Right renal pelvis (tissue), 4 donors: ENCODE measurements around the gene ZNF460. TPM values are rescaled to one million over a fixed set of nuclear protein-coding genes. Genes with fewer than 3 reads are reported as not detected.

Source experiments
- DNase-seq, 4 donors: peaks; one replicate each; pipeline ENCODE4 v3.0.0-alpha.2; 2013; ENCODE audit warnings: low read depth in 4 of 4, low spot score in 3 of 4, missing footprints in 1 of 4
- polyA plus RNA-seq, 4 donors: library from polyadenylated mRNA; unstranded; fragments of 120-200 nt; gene quantifications; one replicate each; pipeline ENCODE4 v1.2.1, GENCODE V29; 2013; ENCODE audit not compliant: insufficient read length in 4 of 4

ZNF460 gene
- polyA plus RNA-seq, 4 donors = 1.5 to 2.6 (median 2.6) TPM

DNA sequence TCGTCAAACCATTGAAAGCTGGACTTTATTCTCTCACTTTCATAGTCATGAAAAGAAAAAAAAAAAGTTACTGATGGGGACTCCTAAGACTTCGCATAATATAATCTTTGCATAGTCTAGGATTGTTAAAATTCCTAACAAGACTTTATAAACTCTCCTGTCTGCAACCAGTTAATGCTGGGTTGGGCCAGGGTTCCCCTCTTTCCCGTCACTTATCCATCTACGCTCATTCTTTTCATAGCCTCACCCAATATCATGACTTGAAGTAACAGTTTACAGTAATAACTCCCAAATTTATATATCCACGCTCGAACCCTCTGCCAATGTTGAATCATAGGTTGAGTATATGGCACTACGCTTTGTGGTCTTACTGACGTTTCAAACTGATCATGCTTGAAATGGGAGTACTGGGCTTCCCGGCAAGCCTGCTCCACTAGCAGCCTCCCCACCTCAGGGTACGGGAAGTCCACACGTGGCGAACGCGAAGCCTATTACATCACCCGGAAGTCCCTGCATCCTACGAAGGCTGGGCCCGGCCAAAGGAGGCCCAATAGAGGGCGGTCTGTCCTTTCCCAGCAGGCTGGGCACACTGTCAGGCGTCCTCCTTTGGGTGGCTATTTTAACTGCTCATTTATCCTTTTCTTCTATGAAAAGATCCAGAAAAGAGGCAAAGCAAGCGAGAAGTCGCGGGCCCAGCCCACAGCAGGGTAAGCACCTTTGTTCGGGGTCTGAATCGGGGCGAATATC is 694 bp upstream of the ZNF460 start:
- peak; percentile 85 to 91 (median 88) for DNase-seq

DNA sequence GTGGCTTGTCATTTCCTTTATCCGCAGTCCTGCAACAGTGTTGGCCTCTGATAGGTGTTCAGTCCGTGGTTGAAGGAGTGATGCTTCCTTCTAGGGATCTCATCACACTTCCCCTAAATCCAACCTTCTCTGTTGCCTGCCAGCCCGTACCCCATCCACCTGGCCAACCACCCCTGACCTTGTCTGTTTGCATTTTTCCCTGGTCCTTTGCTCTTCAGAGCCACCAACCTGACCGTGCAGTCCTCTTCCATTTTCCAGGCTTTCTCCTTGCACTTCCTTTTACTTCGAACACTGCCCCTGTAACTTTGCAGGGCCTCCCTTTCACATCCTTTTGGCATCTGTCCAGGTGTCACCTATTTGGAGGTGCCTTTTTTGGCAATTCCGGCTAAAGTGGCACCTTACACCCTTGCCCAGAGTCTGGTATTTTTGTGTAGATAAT is 696 bp downstream of the ZNF460 start:
- peak in 1 of 4 donors; percentile 23 for DNase-seq

DNA sequence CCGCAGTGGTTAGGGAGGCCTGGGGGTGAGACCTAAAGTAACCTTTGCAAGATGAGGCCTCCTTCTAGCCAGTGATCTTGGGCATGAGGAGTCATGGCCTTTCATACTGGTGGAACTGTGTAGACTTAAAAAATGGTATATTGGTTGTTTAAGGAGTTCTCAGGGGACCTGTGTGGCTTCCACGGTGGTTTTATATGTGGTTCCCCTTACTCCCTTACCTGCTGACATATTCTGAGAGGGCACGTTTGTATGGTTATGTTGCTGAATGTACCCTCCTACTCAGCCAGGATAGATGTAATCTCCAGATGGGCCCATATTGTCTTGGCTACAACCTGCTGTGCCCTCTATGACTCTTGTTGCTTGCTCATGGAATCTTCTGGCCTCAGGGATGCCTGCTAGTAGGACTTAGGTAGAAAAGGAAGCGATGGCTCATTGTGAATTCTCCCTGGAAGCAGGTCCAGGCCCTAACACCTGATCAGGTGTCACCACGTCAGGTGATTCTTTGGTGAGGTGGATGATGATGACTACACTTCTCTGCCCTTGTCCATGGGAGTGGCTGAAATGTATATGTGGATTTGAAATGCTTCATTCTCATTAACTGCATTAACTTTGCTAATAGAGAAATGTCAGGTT is 1.8 kb downstream of the ZNF460 start:
- DNase-seq = no peak

DNA sequence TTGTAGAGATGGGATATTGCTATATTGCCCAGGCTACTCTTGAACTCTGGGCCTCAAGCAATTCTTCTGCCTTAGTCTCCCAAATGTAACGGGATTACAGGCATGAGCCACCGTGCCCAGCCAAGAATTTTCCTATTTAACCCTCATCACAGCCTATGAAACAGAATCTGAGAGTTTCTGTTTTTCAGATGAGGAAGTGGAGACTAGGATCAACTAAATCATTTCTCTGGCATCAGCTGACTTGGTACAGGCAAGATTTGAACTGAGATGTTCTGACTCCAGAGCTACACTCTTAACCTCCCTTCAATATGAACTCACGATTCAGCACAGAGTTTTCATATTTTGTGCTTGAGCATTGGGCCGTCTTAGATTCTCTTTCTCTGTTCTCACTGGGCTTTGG is 8.1 kb downstream of the ZNF460 start:
- no peak for DNase-seq

DNA sequence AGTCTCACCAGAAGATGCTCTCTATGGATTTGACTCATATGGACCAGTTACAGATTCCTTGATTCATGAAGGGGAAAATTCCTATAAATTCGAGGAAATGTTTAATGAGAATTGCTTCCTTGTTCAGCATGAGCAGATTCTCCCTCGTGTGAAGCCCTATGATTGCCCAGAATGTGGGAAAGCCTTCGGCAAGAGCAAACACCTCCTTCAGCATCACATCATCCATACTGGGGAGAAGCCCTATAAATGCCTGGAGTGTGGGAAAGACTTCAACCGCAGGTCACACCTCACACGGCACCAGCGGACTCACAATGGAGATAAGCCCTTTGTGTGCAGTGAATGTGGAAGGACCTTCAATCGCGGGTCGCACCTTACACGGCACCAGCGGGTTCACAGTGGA is 10.7 kb downstream of the ZNF460 start:
- DNase-seq = no peak

DNA sequence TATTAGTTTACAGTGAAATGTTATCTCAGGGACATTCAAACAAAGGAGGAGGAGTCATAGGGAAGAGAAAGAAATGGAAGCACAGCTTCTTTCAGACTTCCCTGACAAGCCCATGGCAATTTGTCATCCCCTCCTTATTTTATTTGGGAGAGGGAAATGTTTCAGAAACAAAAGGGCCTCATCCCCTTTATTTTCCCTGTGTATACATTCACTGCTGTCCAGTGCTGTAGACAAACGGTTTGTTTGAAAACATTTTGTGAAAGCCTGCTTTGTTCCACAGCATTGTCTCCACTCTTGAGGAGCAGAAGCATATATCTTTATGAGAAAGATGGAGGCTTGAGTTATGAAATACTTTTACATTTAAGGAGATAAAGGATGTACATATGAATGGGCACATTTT is 12.3 kb downstream of the ZNF460 start:
- no peak for DNase-seq

DNA sequence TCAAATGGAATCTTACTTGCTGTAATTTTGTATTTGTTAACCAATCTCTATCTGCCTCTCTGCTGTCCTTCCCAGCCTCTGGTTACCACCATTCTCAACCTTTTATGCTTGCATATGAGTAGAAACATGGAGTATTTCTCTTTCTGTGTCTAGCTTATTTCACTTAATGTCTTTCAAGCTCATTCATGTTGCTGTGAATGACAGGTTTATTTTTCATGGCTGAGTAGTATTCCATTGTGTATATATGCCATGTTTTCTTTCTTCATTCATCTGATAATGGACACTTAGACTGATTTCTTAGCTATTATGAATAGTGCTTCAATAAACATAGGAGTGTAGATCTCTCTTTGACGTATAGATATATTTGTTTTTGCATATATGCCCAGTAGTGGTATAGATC is 13.4 kb downstream of the ZNF460 start:
- DNase-seq = no peak

DNA sequence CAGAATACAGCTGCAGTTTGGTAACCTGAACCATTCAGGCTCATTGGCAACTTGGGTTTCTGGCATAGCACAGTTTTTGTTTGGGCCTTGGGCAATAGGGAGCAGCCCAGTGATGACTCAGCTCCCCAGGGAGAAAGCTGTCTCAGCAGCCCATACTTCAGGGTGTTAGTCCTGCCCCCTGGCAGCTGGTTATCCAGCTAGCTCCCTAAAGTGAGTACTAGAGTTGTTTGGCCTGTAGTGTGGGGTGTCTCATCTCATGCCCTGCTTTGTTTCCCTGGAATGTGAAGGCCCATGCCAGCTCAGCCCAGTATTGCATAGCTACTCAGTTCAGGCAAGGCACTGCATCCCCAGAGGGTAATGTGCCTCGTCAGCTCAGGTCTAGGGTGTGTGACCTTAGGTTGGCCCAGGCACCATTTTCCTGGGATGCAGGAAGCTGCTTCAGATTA is 21.8 kb downstream of the ZNF460 start:
- no peak for DNase-seq

DNA sequence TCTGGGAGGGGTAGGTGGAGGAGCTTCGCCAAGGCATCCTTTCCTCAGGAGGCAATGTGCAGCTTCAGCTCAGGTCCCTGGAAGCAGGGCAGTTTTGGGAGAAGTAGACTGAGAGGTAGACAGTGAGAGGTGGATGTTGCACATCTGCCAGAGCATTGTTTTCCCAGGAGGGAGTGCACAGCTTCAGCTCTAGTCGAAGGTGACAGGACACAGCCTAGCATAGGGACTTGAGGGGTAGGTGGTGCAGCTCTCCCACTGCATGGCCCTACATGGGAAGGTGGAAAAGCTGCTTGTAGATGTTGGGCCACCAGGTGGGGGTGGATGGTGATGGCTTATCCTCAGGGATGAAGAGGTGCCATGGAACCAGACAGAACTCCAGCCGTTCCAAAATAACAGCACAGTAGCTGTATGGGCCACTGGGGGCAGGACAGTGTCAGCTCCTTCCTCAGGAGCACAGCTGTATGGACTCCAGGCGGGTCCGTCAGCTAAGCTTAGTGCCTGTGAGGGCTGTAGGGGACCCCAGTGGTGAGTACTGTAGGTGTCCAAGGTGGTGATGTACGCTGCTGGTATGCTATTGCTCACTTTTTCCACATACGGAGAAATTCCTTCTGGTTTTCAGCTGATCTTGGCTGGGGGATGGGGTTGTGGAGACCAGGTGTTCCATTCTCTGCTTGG is 22.6 kb downstream of the ZNF460 start:
- DNase-seq = no peak

DNA sequence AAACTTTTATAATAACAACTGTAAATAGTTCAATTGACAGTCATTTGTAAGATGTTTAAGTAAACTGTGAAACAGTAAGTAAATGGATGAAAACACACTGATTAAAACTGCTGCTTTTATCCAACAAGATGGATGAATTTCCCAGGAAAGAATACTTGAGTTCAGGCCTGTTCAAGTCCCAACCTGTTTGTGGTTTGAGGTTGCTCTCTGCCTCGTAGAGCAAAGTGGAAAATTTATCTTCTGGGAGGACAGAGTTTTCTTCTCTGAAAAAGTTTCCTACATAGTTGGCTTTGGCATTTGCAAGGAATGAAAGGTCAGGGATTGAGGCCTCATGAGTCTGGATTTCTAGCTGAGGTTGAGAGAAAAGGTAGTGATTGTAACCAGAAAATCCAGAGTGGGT is 24.8 kb downstream of the ZNF460 start:
- no peak for DNase-seq

DNA sequence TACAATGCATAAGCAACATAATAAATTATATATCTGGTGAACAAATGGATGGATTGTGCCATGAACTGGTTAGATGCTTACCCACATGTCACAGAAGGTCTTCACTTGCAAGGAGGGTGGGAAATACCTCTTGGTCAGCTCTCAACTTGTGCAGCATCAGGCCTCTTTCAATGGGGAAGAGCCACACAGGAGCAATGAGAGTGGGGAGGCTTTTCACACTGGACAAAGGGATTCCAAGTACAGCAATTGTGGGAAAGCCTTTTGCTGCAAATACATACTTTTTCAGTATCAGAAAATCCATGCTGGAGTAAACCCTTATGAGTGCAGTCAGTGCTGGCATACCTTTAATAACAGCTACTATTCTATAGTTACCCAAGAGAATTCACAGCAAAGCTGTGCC is 28.2 kb downstream of the ZNF460 start:
- no peak for DNase-seq

DNA sequence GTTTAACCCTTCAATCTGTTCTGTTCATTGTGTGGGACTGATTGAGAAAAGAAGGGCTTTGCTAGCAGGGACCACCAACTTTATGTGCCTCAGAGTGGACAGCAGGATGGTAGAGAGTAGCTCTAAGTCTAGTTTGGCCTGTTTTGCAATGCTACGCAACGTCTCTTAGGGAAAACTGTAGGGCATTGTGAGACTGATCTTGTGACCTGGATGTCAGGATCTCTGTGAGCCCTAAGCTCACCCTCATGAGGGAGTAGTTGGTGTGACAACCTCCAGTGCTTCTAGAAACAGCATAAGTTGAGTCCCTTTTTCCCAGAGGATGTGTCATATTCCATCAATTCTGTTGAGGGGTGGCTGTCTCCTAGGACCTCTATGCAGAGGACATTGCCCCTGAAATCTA is 30.5 kb downstream of the ZNF460 start:
- DNase-seq = no peak

DNA sequence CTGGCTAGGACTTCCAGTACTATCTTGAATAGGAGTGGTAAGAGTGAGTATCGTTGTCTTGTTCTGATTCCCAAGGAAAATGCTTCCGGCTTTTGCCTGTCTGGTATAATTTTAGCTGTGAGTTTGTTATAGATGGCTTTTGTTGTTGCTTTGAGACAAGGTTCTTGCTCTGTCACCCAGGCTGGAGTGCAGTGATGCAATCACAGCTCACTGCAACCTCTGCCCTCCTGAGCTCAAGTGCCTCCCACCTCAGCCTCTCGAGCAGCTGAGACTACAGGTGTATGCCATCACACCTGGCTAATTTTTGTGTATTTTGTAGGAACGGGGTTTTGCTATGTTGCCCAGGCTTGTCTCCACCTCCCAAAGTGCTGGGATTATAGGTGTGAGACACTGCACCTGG is 33.9 kb downstream of the ZNF460 start:
- DNase-seq = no peak

DNA sequence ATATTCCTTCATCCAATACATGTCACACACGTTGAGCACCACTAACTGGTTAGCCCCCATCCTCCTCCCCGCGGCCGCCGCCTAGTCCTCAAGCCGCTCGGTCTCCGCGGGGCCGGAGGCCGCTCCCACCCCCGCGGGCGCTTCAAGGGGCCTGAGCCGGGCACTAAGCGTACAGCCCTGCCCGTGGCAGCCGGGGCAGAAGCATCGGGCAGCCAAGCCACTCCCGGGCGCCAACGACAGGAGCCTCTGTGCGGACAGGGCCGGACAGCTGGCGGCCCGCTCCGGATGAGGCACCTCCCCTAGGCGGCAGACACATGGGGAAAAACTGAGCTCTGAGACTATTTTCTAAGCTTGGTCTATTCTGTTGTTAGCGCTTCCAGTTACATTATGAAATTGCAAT is 37.2 kb downstream of the ZNF460 start:
- DNase-seq = no peak

DNA sequence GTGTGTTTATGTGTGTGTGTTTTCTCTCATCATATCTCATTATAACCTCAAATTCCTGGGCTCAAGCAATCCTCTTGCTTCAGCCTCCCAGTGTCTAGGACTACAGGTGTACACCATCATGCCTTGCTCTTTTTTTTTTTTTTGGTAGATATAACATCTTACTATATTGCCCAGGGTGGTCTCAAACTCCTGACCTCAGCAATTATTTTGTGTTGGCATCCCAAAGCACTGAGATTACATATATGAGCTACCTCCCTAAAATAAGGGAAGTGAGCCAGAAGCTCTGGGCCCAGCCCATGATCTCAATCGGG is 39.5 kb downstream of the ZNF460 start:
- DNase-seq = no peak

DNA sequence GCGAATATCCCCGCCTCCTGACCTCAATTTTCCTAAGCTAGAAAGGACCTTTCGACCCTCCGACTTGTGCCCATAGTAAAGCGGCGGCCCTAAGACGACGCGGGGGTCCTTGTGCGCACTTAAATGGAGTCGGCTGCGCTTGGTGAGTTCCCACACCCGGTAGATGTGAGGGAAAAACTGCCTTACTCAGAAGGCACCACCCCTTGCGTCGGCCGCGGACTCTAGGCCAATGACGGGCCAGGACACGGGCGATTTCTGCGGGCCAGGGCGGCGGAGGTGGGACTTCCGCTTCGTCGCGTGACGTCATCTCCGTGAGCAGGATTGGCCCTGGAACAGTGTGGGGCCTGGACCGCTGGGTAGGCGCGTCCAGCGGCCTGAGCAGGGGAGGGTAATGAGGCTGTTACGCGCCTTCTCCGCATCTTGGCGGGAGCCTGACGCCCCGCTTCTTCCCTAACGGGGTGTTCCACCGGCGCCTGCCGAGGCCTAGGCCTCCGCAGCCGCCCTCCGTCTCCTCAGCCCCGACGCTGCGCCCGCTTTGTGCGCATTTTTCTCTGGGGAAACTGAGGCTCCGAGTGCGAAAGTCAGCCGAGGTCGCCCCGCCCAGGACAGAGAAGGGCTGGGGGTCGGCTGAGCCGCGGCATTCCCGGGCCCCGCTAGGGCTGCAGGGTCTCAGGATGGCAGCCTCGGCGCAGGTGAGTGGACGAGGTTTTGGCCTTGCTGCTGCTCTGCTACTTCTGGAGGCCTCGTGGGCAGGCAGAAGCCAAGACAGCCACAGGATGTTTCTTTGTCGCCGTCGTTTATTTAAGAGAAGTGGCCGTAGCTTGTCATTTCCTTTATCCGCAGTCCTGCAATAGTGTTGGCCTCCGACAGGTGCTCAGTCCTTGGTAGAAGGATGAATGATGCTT is 40.1 kb downstream of the ZNF460 start, which contains the start of gene ZNF543:
TSS of gene ZNF543 (plus strand) at position 293 of the 905 bp plus-strand sequence. CDS start at position 675, 382 bp downstream.
- peak; percentile 92 to 96 (median 94) for DNase-seq

DNA sequence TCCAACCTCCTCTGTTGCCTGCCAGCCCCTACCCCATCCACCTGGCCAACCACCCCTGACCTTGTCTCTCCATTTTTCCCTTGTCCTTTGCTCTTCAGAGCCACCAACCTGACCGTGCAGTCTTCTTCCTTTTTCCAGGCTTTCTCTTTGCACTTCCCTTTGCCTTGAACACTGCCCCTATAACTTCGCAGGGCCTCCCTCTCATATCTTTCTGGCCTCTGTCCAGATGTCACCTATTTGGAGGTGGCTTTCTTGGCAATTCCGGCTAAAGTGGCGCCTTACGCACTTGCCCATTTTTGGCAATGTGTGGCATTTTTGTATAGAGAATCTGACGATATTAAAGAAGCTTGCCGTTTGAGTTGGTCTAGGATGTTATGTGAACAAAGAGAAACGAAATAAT is 40.8 kb downstream of the ZNF460 start:
- DNase-seq = no peak

DNA sequence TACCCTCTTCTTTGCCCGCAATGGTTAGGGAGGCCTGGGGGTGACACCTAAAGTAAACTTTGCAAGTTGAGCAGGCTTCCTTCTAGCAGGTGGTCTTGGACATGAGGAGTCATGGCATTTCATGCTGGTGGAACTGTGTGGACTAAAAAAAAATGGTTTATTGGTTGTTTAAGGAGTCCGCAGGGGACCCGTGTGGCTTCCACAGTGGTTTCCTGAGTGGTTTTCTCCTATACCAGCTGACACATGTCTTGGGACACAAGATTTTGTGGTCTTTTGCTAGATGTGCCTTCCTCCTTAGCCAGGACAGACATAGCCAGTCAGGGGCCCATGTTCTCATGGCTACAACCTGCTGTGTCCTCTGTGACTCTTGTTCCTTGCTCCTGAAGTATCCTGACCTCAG is 41.5 kb downstream of the ZNF460 start:
- no peak for DNase-seq

DNA sequence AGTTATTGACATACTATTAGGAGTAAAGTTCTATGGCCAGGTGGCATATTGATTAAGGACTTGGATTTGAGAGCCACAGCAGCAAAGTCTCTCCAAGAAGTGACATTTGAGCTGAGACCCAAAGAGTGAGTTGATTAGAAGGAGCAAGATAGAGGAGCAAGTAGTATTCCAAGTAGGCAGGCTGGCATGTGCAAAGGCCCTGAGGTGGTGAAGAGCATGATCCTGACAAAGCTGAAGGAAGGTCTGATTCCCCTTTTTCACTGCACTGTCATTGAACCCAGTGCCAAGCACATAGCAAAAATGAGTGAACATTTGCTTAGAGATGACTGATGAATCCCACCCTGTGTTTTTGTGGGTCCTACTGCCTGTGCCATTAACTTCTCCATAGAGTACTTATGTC is 44.7 kb downstream of the ZNF460 start:
- DNase-seq = no peak

DNA sequence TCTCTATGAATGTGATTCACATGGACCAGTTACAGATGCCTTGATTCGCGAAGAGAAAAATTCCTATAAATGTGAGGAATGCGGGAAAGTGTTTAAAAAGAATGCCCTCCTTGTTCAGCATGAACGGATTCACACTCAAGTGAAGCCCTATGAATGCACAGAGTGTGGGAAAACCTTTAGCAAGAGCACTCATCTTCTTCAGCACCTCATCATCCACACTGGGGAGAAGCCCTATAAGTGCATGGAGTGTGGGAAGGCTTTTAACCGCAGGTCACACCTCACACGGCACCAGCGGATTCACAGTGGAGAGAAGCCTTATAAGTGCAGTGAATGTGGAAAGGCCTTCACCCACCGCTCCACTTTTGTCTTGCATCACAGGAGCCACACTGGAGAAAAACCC is 47.7 kb downstream of the ZNF460 start:
- DNase-seq = no peak

DNA sequence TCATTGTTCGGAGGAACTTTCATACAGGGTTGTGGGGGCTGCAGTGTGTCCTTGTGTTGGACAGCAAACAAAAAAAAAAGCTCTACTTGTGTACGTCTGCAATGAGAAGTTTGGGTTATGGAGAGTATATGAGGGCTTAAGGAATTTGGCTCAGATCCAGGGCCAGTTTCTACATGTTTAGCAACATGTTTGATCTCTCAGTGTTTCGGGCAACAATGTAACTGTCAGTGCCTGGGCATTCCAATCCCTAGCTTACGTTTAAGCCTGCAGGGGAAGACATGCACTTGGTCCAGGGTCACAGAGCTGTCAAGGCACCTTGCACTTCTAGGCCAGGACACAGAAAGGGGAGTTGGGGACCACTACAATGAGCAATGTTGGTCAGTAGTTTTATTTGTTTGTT is 53.9 kb downstream of the ZNF460 start:
- DNase-seq = no peak
